H9 (cell line): Measurements from ENCODE around the gene KCNJ13. TPM values are rescaled to one million over a fixed set of nuclear protein-coding genes. Genes with fewer than 3 reads are reported as not detected.

ENCODE experiments used
- DNase-seq: peaks from one replicate; pipeline ENCODE4 v3.0.0-alpha.2; 2017
- H2AFZ ChIP-seq: one replicate; pipeline ENCODE4 v1.6.1; 2013; ENCODE audit warnings: mild to moderate bottlenecking, low read length, control low read depth, moderate library complexity
- H2AK5ac ChIP-seq: 2 replicates; pipeline ENCODE4 v1.6.1; 2013; ENCODE audit warnings: low read length, control low read depth, mixed read lengths; ENCODE audit not compliant: insufficient read length
- H2BK120ac ChIP-seq: one replicate; pipeline ENCODE4 v1.6.1; 2013; ENCODE audit warnings: low read depth, mild to moderate bottlenecking, low read length, control low read depth, inconsistent platforms; ENCODE audit not compliant: poor library complexity, severe bottlenecking
- H2BK12ac ChIP-seq: 2 replicates; pipeline ENCODE4 v1.6.1; 2013; ENCODE audit warnings: low read length, control low read depth, mixed read lengths, low read depth; ENCODE audit not compliant: insufficient read length
- H2BK15ac ChIP-seq: 2 replicates; pipeline ENCODE4 v1.6.1; 2013; ENCODE audit warnings: low read depth, low read length, control low read depth
- H2BK20ac ChIP-seq: one replicate; pipeline ENCODE4 v1.6.1; 2013; ENCODE audit warnings: low read depth, mild to moderate bottlenecking, low read length, control low read depth, inconsistent platforms; ENCODE audit not compliant: poor library complexity, severe bottlenecking
- H2BK5ac ChIP-seq: 2 replicates; pipeline ENCODE4 v1.6.1; 2013; ENCODE audit warnings: low read length, control low read depth, mixed read lengths; ENCODE audit not compliant: insufficient read length
- H3K14ac ChIP-seq: 2 replicates; pipeline ENCODE4 v1.6.1; 2013; ENCODE audit warnings: low read length, control low read depth; ENCODE audit not compliant: insufficient read depth
- H3K18ac ChIP-seq: 2 replicates; pipeline ENCODE4 v1.6.1; 2013; ENCODE audit warnings: low read depth, mild to moderate bottlenecking, mixed read lengths, low read length, control low read depth; ENCODE audit not compliant: insufficient read length
- H3K23ac ChIP-seq: 2 replicates; pipeline ENCODE4 v1.6.1; 2013; ENCODE audit warnings: low read length, control low read depth, mixed read lengths, low read depth; ENCODE audit not compliant: insufficient read length
- H3K23me2 ChIP-seq: 2 replicates; pipeline ENCODE4 v1.6.1; 2013; ENCODE audit warnings: low read depth, mild to moderate bottlenecking, mixed read lengths, low read length, control low read depth; ENCODE audit not compliant: insufficient read length, poor library complexity, severe bottlenecking
- H3K27ac ChIP-seq: 2 replicates; pipeline ENCODE4 v1.5.1; 2013; ENCODE audit warnings: low read length, control low read depth, mixed read lengths, low read depth; ENCODE audit not compliant: insufficient read length
- H3K27me3 ChIP-seq: 2 replicates; pipeline ENCODE4 v1.6.1; 2013; ENCODE audit warnings: low read length, control low read depth, inconsistent platforms; ENCODE audit not compliant: insufficient read depth
- H3K4ac ChIP-seq: 2 replicates; pipeline ENCODE4 v1.6.1; 2013; ENCODE audit warnings: low read depth, mild to moderate bottlenecking, control low read depth, inconsistent platforms, low read length, moderate library complexity
- H3K4me1 ChIP-seq: 2 replicates; pipeline ENCODE4 v1.6.1; 2013; ENCODE audit warnings: low read length, control low read depth, inconsistent platforms; ENCODE audit not compliant: insufficient read depth
- H3K4me2 ChIP-seq: 2 replicates; pipeline ENCODE4 v1.6.1; 2013; ENCODE audit warnings: low read length, control low read depth, mixed read lengths; ENCODE audit not compliant: insufficient read length, insufficient read depth
- H3K56ac ChIP-seq: 2 replicates; pipeline ENCODE4 v1.6.1; 2013; ENCODE audit warnings: low read depth, mild to moderate bottlenecking, mixed read lengths, low read length, control low read depth; ENCODE audit not compliant: insufficient read length
- H3K79me1 ChIP-seq: 2 replicates; pipeline ENCODE4 v1.6.1; 2013; ENCODE audit warnings: low read depth, mild to moderate bottlenecking, moderate library complexity, low read length, control low read depth, inconsistent platforms; ENCODE audit not compliant: insufficient read depth, poor library complexity, severe bottlenecking
- H3K79me2 ChIP-seq: 2 replicates; pipeline ENCODE4 v1.6.1; 2013; ENCODE audit warnings: low read length, control low read depth, inconsistent platforms; ENCODE audit not compliant: insufficient read depth
- H3K9ac ChIP-seq: 2 replicates; pipeline ENCODE4 v1.6.1; 2013; ENCODE audit warnings: low read length, control low read depth, mixed read lengths; ENCODE audit not compliant: insufficient read length; ENCODE audit errors: extremely low read depth
- H3K9me3 ChIP-seq: one replicate; pipeline ENCODE4 v1.6.1; 2013; ENCODE audit warnings: low read depth, low read length, inconsistent platforms; ENCODE audit not compliant: control insufficient read depth
- H3T11ph ChIP-seq: one replicate; pipeline ENCODE4 v1.6.1; 2013; ENCODE audit warnings: mild to moderate bottlenecking, low read length, control low read depth, inconsistent platforms
- H4K20me1 ChIP-seq: one replicate; pipeline ENCODE4 v1.6.1; 2013; ENCODE audit not compliant: control insufficient read depth, insufficient read length, insufficient read depth
- H4K5ac ChIP-seq: 2 replicates; pipeline ENCODE4 v1.6.1; 2013; ENCODE audit warnings: low read depth, mild to moderate bottlenecking, mixed read lengths, low read length, control low read depth; ENCODE audit not compliant: insufficient read length
- H4K8ac ChIP-seq: replicated peaks from 2 replicates; pipeline ENCODE4 v1.6.1; 2013; ENCODE audit warnings: low read length, control low read depth, mixed read lengths, low read depth; ENCODE audit not compliant: insufficient read length
- H4K91ac ChIP-seq: 2 replicates; pipeline ENCODE4 v1.6.1; 2013; ENCODE audit warnings: low read depth, mild to moderate bottlenecking, moderate library complexity, mixed read lengths, low read length, control low read depth; ENCODE audit not compliant: insufficient read length
- H3K27ac Mint-ChIP-seq, 3 experiments: 2 replicates in 2 of 3; 3 replicates in 1 of 3; pipeline ENCODE4 v1.8.0; 2020 to 2021; ENCODE audit warnings: mixed read lengths in 3 of 3, mild to moderate bottlenecking in 1 of 3, moderate library complexity in 1 of 3
- H3K27me3 Mint-ChIP-seq: 2 replicates; pipeline ENCODE4 v1.8.0; 2021; ENCODE audit warnings: low read depth, mild to moderate bottlenecking, moderate library complexity, mixed read lengths
- H3K36me3 Mint-ChIP-seq, 3 experiments: 2 replicates in 2 of 3; 3 replicates in 1 of 3; pipeline ENCODE4 v1.8.0; 2020 to 2021; ENCODE audit warnings: low read depth in 3 of 3, mixed read lengths in 3 of 3; ENCODE audit not compliant: insufficient read depth in 1 of 3
- H3K4me1 Mint-ChIP-seq, 2 experiments: 2 replicates each; pipeline ENCODE4 v1.8.0; 2020; ENCODE audit warnings: mixed read lengths in 2 of 2
- H3K4me3 Mint-ChIP-seq, 2 experiments: 2 replicates in 1 of 2; 3 replicates in 1 of 2; pipeline ENCODE4 v1.8.0; 2020 to 2021; ENCODE audit warnings: mild to moderate bottlenecking in 2 of 2, mixed read lengths in 2 of 2, moderate library complexity in 1 of 2
- H3K9me3 Mint-ChIP-seq, 2 experiments: 2 replicates in 1 of 2; 3 replicates in 1 of 2; pipeline ENCODE4 v1.8.0; 2020; ENCODE audit warnings: mild to moderate bottlenecking in 2 of 2, mixed read lengths in 2 of 2, moderate library complexity in 1 of 2
- WGBS: extraction: QIAGEN DNeasy Blood & Tissue Kit; methylation state at CpG from one replicate; pipeline ENCODE4 v1.1.7; 2013; ENCODE audit warnings: missing lambda C conversion rate, low lambda C conversion rate, mixed read lengths; ENCODE audit not compliant: insufficient read length; ENCODE audit errors: extremely low coverage; 5-methylcytosine and 5-hydroxymethylcytosine counted together
- total RNA-seq: library from RNA; stranded (reverse); gene quantifications from 2 replicates; pipeline ENCODE4 v1.2.1, GENCODE V29; 2021
- TF ChIP-seq, protein P1 (sequence below): fragments of 200-600 bp; sonication (generic); conservative IDR thresholded peaks from 3 replicates; pipeline ENCODE4 v1.8.0; 2021; ENCODE audit warnings: antibody characterized with exemption, mild to moderate bottlenecking

The KCNJ13 gene
- total RNA-seq, 1 experiment from 2014 or later, result not detected

DNA sequence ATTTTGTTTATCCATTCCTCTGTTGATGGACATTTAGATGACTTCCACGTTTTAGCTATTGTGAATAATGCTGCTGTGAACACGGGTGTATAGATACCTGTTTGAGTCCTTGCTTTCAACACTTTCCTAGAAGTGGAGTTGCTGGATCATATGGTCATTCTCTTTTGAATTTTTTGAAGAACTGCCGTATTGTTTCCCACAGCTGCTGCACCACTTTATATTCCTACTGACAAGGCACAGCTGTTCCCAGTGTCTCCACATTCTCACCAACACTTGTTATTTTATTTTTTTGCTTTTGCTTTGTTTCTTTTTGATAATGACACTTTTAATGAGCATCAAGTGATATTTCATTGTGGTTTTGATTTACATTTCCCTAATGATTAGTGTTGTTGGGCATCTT is 41.4 kb upstream of the KCNJ13 start:
- H2AK5ac ChIP-seq, result no peak overlapping the region
- no peak overlapping the region for H2BK15ac ChIP-seq
- no peaks in the 10 kb centered on the region for H3K23me2 ChIP-seq
- H3K23ac ChIP-seq, result no peak overlapping the region
- Mint-ChIP-seq H3K9me3 (no peaks in the 10 kb centered on the region), H3K4me1 (peaks cover 12 to 18% of the 10 kb centered on the region in 2 experiments; a peak in 3 of 4 replicates), H3K27ac (0 out of 7 replicates have a peak overlapping the region, but pooled peaks of 1 of the 3 experiments have one; percentile 10), H3K36me3 (peaks cover 19 to 73% (median 73%) of the 10 kb centered on the region in 3 experiments; a peak in 6 of 7 replicates), H3K4me3 (no peak overlapping the region), H3K27me3 (no peaks in the 10 kb centered on the region; the same call in 1 of the 2 replicates)
- H3K4me1 ChIP-seq, result no peaks in the 10 kb centered on the region
- no peak overlapping the region for H4K8ac ChIP-seq
- no peak overlapping the region for H2BK12ac ChIP-seq
- no peak overlapping the region for H3K4me2 ChIP-seq
- no peak overlapping the region for H3K9ac ChIP-seq
- H2BK20ac ChIP-seq, result no peak overlapping the region
- H2BK5ac ChIP-seq, result no peak overlapping the region
- H3K9me3 ChIP-seq, result no peaks in the 10 kb centered on the region
- no peak overlapping the region for H4K91ac ChIP-seq
- H3T11ph ChIP-seq, result no peak overlapping the region
- no peak overlapping the region for H2AFZ ChIP-seq
- no peak overlapping the region for H3K18ac ChIP-seq
- no peak overlapping the region for H3K4ac ChIP-seq
- H3K27ac ChIP-seq, result no peak overlapping the region
- H4K20me1 ChIP-seq, result no peaks in the 10 kb centered on the region
- no peaks in the 10 kb centered on the region for H3K27me3 ChIP-seq
- H2BK120ac ChIP-seq, result no peak overlapping the region
- H3K56ac ChIP-seq, result no peak overlapping the region
- TF ChIP-seq, protein P1, sequence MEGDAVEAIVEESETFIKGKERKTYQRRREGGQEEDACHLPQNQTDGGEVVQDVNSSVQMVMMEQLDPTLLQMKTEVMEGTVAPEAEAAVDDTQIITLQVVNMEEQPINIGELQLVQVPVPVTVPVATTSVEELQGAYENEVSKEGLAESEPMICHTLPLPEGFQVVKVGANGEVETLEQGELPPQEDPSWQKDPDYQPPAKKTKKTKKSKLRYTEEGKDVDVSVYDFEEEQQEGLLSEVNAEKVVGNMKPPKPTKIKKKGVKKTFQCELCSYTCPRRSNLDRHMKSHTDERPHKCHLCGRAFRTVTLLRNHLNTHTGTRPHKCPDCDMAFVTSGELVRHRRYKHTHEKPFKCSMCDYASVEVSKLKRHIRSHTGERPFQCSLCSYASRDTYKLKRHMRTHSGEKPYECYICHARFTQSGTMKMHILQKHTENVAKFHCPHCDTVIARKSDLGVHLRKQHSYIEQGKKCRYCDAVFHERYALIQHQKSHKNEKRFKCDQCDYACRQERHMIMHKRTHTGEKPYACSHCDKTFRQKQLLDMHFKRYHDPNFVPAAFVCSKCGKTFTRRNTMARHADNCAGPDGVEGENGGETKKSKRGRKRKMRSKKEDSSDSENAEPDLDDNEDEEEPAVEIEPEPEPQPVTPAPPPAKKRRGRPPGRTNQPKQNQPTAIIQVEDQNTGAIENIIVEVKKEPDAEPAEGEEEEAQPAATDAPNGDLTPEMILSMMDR, result no peak
- no peaks in the 10 kb centered on the region for H3K79me2 ChIP-seq
- no CpG with 5 or more reads among the region's 3 CpGs for WGBS
- no peak overlapping the region for H3K14ac ChIP-seq
- DNase-seq, result no peak
- H3K79me1 ChIP-seq, result no peaks in the 10 kb centered on the region
- no peak overlapping the region for H4K5ac ChIP-seq
